GM19463 (cell line): ENCODE measurements around the gene INSYN2A.

Experiments used
- ATAC-seq: cut with Tn5 transposase; IDR thresholded peaks from one replicate; pipeline ENCODE4 v1.9.1; 2021; ENCODE audit warnings: mild to moderate bottlenecking, moderate library complexity; ENCODE audit not compliant: unreplicated experiment

INSYN2A gene

DNA sequence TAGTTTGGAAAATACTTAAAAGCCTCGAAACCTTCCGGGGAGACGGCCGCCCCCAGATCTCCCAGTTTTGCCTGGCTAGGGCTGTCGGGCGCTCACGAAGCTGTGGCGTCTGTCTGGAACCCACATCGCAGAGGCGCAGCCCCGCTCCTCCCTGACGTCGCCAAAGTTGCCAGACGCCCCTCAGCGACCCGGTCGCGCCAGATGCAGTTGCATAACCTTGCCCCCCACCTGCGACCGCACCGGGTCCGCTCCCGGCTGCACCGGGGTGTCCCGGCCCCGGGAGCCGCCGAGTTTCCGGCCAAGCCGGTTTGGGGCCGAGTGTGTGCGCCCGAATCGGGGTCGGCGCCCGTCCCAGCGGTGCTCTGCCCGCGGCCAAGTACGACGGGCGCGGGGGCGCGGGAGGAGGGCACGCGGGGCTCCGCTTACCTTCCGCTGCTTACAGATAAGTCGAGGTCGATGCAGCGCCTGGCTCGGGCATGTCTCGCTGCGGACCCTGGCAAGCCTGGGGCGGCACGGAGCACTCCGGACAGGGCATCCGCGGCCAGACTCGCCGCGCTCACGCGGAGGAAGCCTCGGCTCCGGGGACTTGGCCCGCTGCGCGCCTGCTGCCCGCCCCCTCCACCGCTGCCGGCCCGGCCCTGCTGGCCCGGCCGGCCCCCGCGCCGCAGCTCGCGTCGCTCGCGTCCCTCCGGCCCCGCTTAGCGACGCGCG is 665 bp downstream of the INSYN2A start:
- no peak for ATAC-seq

DNA sequence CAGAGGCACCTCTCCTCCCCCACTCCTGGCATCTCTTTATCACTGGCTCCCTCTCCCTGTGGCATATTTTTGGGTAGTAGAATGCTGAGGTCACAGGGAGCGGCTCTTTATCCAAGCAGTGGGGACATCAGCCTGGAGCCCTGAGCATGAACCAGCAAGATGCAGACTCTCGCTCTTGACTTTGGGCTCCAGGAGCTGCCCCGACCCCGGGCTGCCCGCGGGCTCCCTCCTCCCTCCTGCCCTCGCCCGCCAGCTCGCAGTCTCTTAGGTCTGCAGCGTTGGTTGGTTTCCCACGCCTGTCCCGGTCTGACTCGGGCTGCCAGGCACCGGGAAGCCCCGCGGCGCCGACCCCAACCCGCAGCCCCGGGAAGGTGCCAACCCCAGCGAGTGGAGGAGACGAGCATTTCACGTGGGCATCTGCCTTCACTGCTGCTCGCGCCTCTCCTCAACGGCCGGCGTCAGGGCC is 1.3 kb downstream of the INSYN2A start:
- no peak for ATAC-seq

DNA sequence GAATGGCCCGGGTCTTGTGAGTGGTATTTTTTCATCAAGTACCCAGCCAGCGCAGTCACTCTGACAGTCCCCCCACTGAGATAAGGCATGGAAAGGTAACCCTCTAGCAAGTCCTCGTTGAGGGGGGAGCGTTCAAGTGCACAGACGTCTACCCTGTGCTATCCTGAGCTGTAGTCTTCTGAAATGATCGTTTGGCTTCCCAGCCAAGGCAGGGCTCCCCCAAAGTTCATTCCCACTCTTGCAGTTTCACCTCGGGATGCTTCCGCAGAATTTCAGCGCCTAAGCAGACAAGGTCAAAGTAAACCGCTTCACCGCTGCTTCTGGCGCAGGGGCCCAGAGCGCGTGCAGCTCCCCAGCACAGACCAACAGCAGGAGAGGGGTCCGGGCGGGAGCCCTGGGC is 1.8 kb downstream of the INSYN2A start:
- ATAC-seq: no peak

DNA sequence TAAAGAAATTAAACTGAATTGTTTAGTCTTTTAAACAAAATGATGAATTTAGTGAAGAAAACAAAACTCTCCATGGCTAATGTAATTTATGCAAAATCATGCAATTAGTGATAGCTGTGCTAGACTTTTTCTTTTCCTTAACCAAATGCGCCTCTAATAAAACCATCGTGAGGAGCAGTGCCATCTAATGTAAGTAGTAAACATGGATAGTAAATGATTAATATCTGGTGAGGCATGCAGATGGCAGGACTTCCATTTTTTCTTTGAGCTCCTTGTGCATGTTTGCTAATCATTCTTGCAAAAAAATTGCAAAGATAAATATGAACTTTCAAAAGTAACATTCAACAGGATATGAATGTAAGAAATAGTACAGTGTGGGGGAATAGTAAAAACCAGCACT is 2.3 kb downstream of the INSYN2A start:
- ATAC-seq: no peak

DNA sequence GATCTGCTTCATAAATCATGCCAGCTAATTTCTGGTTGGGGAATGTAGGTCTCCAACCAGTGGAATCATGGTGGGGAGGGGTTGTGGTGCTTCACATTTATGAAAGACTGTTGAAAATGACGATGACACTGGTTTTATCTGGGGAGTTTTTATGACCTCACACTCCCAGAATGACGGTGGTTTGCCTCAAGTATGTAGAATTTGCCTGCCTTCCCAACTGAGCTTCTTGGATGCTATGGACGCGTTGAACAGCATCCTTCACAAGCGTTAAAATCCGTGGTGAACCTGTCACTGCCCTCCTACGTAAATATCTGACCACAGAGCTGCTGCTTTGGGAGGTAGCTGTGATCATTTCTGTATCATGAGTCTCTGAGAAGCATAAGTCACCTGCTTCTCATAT is 3.3 kb downstream of the INSYN2A start:
- ATAC-seq: no peak

DNA sequence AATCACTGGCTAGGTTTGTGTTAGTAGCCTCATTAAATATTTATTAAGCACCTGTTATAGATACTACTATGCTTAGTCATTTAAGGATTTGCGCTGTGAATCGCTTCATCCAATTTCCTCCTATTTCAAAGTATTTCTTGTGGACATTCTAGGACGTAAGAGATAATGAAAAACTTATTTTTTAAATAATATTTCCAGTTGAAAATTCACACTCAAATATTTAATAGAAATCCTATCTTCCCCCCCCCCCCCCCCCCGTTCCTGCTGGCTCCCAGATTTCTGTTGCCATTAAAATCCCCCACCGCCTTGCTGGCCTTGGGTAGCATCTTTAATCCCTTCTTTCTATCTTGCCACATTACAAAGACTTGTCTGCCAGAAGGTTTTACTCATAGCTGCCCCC is 6.0 kb downstream of the INSYN2A start:
- ATAC-seq: no peak

DNA sequence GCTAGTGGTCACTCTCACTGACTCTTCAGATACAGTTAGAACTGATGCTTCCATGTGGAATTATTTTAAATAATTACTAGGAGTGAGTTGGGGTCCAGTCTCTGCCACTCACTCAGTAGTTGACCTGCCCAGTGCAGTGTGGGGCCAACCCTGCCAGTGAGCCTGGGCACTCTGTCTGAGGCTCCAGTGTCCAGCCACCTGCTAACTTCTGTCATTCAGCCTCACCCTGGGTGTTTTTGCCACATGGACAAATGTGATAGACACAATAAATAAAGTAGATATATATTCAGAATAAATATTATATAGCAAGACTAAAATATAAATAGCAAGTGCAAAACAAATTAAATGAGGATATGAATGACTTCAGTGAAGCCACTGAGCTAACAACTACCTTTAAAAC is 7.2 kb downstream of the INSYN2A start:
- ATAC-seq: no peak

DNA sequence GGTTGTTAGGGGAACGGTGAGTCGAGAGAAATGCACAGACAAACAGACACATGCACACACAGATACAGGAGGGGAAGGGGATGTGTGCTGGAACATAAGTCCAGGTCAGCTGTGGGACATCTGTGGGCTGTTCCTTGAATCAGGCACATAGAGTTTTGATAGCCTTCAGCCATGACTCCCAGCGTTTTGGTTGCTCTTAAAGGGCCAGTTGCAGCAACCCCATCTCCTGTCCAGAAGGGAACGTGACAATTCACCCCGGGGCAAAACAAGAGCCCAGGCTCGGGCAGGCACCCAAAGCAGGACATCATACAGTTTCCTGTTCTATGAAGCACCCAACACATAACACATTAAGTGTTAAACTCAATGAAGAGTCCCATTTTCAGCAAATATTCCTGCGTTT is 9.6 kb downstream of the INSYN2A start:
- ATAC-seq: no peak

DNA sequence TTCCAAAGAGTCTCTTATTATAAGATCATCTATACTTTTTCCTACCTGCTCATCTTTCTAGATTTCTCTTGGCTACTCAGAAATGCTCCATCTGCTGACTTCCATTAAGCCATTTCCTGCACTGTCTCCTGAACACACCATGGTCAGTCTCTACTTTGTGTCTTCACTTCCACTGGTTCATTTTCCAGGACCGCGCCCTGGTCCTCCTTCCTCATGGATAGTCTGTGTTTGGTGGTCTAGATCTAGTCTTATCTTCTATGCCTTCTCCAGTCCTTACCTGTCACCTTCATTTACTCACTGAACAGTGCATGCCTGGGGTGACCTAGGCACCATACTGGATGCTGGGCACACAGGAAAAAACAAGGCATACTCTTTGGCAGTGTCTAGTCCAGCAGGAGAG is 11.8 kb downstream of the INSYN2A start:
- ATAC-seq: no peak

DNA sequence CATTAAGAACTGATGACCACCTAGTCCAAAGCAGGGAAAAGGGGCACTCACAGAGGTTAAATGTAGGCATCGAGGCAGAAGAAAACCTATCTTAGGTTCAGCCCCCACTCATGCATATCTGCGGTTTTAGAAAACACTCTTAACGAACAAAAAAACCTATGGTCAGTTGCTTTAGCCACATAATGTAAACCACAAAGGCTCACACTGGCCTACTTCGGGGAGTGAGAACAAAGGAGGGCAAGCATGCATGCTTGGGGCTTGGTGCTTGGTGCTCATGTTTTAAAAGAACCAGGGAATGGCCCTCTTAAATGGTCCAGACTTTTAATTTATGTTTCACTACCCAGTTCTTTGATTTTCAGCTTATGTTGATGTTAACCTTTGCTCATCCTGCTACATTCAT is 14.2 kb downstream of the INSYN2A start:
- no peak for ATAC-seq

DNA sequence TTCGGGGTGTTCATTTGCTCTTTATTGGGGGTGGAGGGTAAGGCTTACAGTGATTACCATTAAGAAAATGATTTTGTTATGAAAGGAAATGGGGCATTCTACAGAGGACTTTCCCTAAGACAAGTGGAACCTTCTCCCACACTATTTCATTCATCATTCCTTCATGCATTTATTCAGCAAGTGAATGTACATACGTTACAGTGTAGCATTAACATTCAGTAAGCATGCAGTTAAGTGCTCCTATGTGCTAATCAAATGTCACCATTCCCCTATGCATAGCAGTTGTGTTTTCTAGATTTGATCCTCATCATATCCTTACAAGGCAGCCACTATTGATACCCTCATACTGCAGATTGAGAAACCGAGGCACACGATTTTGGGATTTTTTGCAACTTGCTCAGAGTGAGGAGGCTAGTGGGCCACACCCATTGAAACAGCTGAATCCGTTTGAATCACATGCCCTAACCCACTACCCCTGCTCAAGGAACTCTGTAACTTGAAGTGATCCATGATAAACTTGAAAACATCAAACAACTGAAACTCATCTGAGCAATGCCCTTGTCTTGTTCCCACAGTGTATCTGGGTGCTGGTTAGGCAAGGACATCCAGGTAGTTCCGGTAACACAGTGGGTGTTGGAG is 16.7 kb downstream of the INSYN2A start:
- ATAC-seq: no peak

DNA sequence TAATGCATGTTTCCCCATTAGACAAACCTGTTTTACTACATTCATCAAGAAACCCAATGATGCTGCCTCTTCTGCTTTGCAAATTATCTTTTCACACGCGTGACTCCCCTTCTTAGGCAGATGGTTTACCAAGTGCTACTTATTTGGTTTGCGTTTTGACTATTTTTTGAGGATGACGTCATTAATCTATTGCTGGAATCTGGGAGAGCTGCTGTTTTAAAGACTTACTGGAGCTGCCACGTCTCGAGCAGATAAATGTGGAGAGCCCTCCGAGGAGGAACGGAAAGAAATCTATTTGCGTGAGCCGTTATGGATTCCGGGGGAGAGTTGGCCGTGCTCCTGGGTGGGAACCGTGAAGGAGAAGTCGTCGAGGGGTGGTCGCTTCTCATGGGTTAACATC is 19.7 kb downstream of the INSYN2A start:
- ATAC-seq: no peak

DNA sequence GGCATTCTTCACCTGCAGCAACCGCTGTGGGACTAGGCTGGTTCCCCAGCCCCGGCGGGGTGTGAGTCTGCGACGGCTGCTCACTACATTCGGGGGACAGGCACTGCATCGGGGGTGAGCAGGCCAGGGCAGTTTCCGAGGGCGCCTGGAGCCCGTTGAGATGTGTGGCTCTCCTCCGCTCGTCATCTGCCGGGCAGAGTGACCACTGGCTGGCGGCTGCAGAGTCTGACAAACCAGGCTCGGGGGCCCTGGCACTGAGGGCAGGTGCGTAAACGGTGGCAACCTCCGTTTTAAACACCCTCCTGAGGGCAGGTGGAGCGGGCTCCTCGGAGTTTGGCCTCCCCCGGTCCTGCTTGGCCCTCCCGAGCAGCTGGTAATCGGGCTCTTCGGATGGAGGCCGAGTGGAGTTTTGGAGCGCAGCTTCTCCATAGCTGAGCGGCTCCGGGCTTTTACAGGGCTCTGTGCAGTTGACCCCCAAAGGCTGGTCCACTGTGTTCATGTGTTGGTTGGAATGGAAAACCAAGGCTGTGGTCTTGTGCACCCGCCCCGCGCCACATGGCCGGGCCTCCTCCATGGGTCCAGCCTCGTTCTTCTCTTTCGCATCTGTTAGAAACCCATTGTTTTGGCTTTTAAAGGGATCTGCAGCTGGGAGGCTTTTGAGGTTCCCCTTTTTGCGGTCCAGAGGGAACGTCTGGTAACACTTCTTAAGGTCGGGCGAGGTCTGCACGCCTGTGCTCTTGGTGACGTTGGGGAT is 20.9 kb downstream of the INSYN2A start:
- no peak for ATAC-seq

DNA sequence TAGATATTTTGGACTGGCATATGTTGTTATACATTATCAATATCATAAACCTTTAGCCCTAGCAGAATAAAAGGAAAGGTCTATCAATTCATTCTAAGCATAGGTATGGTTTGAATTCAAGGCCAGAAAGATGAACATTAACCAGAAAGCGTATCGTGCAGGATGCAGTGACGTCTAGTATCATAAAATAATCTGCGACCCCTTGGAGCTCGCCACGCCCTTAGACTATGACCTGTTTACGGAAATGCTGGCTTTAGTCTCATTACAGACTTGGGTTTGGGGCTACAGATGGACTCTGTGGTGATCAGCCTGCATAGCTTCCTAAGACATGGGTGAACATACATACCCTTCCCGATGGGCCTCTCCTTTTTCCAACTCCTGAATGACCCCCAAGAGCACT is 21.5 kb downstream of the INSYN2A start:
- no peak for ATAC-seq

DNA sequence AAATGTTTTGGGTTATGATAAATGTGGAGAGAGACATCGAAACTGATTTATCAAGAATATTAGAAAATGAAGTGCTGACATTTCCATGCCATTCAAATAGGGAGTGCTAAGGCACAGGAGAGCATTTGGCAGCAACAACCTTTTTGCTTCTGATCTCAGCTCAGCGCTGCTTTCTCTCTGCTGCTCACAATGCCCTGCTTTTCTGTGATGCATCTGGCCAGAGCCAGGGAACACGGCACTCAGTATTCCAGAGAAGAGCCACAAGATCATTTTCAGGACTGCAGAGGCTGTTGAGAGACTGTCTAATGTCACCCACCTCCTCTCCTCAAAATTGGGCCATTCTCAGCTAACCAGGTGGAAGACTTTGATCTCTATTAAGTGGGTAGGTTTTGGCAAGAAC is 28.1 kb downstream of the INSYN2A start:
- ATAC-seq: no peak

DNA sequence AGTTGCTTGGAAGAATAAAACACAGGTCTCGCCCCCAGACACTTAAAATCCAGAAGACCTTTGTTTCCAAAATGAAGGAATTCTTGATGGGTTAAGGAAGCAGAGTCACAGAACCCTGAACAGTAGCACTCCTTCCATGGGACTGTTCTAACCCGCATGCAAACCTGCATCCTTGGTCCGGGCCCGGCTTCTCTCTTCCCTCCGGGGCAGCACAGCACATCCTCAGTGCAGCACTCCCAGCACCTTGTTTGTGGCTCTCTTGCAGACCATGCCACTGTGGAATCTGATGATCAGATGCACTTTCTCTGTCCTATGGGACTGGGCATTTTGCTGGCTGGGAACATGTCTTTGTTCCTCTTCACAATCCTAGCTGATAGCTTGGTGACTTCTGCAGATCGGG is 33.5 kb downstream of the INSYN2A start:
- ATAC-seq: no peak

DNA sequence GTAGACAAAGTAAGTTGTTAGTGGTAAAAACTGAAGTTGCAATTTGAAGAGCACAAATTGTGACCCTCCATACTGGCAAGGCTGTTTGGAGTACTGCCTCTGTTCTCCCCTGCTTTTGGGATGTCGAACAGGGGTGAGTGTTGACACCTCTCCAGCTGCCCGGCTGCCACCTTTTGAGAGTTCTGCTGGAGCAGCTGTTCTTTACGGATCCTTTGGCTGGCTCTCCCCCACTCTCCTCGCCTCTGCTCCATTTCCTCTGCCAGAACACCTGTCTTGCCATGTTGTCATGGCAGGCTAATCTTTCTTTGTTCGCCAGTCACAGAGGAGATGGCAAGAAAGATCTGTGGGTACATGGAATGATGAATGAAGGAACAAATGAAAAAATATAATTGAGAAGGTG is 34.9 kb downstream of the INSYN2A start:
- ATAC-seq: no peak

DNA sequence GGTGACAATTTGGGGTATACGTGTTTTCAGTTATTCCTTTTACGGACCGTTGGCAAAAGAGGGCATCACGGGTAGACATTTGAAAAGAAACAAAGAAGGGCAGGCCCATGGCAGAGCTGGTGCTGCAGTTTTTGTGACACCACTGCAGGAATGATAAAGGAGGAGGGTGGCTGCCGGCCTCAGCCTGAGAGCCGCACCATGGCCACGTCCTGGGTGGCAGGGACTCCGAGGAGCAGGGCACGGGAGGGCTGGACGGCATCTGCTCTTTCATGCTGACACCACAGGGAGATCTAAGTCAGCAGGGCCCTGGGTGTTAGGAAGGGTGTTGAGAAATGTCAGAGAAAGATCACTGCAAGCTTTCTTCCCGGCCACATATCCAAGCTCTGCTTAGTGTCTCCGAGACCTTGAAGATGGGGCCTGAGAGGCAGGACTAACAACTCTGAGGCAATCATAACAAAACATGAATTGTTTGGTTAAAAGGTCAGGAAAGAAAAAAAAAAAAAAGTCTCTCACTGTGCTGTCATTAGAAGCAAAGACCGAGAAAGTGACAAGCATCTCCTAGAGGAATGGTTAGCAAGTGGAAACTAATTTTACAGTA is 36.6 kb downstream of the INSYN2A start:
- ATAC-seq: no peak

DNA sequence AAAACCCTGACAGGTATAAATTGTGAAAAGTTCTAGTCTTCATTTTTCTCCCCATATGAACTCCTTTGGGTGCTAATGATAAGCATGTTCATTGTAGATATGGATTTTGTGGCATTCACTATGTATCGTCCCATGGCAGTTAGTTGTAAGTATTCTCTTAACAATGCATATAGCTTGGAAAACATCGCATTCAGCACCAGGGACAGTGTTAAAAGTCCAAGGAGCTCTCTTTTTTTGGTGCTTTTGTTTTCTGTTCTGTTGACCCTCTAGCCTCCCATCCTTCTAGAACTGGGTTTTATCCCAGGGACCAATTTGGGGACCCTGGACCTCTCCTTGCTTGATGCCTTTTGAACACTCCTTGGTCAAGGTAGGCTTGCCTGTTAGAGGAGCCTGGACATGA is 37.7 kb downstream of the INSYN2A start:
- ATAC-seq: no peak

DNA sequence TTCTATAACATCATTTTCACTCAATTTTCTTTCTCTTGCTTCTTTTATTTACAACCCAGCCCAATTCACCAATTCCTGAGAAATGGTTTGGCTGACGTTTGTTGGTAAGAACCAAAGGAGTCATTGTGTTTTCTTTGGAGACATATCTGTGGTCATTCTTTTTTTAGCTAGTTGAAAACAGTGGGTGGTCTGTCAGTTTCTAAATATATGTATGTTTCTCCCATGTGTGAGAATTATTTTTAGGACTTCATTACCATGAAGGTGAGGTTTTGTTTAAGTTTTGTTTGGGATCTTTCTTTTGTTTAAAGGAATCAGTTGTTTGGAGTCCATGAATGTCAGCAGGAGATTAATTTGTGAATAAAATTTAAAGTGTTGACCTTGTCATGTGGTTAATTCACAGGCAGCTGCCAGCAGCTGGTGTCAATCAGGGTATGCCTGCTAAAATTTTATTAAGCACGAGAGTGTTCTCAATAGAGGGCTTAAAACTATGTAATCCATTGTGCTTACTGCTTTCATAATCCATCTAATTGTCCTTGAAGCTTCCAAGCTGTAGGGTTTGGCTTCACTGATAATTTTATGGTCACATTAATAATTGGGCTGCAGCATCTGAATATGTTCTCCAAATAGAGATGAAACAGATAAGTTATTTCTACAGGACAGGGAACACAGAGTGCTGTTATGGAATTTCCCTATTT is 38.7 kb downstream of the INSYN2A start:
- no peak for ATAC-seq

DNA sequence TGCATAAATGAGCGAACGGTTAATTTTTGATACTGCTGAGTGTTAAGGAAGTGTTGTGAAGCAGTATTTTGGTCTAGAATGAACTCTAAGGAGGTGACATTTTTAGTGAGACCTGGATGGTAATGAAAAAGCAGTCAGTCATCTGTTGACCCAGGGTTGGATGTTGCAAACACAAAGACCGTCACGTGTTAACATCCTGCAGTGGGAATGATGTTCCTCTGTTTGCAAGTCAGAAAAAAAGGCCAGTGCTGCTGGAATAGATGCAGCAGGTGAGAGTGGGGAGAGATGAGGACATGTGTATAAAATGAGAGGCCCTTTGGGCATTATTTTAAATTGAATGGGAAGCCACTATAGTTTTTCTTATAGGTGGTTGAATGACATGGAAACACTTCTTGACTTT is 39.3 kb downstream of the INSYN2A start:
- ATAC-seq: no peak
